H9 (cell line): ENCODE data around the gene ZBTB47. TPM values are rescaled to one million over a fixed set of nuclear protein-coding genes. Genes with fewer than 3 reads are reported as not detected.

Source experiments
- DNase-seq: peaks from one replicate; pipeline ENCODE4 v3.0.0-alpha.2; 2017
- H2AFZ ChIP-seq: one replicate; pipeline ENCODE4 v1.6.1; 2013; ENCODE audit warnings: mild to moderate bottlenecking, low read length, control low read depth, moderate library complexity
- H2AK5ac ChIP-seq: 2 replicates; pipeline ENCODE4 v1.6.1; 2013; ENCODE audit warnings: low read length, control low read depth, mixed read lengths; ENCODE audit not compliant: insufficient read length
- H2BK120ac ChIP-seq: one replicate; pipeline ENCODE4 v1.6.1; 2013; ENCODE audit warnings: low read depth, mild to moderate bottlenecking, low read length, control low read depth, inconsistent platforms; ENCODE audit not compliant: poor library complexity, severe bottlenecking
- H2BK12ac ChIP-seq: 2 replicates; pipeline ENCODE4 v1.6.1; 2013; ENCODE audit warnings: low read length, control low read depth, mixed read lengths, low read depth; ENCODE audit not compliant: insufficient read length
- H2BK15ac ChIP-seq: 2 replicates; pipeline ENCODE4 v1.6.1; 2013; ENCODE audit warnings: low read depth, low read length, control low read depth
- H2BK20ac ChIP-seq: one replicate; pipeline ENCODE4 v1.6.1; 2013; ENCODE audit warnings: low read depth, mild to moderate bottlenecking, low read length, control low read depth, inconsistent platforms; ENCODE audit not compliant: poor library complexity, severe bottlenecking
- H2BK5ac ChIP-seq: 2 replicates; pipeline ENCODE4 v1.6.1; 2013; ENCODE audit warnings: low read length, control low read depth, mixed read lengths; ENCODE audit not compliant: insufficient read length
- H3K14ac ChIP-seq: 2 replicates; pipeline ENCODE4 v1.6.1; 2013; ENCODE audit warnings: low read length, control low read depth; ENCODE audit not compliant: insufficient read depth
- H3K18ac ChIP-seq: 2 replicates; pipeline ENCODE4 v1.6.1; 2013; ENCODE audit warnings: low read depth, mild to moderate bottlenecking, mixed read lengths, low read length, control low read depth; ENCODE audit not compliant: insufficient read length
- H3K23ac ChIP-seq: 2 replicates; pipeline ENCODE4 v1.6.1; 2013; ENCODE audit warnings: low read length, control low read depth, mixed read lengths, low read depth; ENCODE audit not compliant: insufficient read length
- H3K23me2 ChIP-seq: 2 replicates; pipeline ENCODE4 v1.6.1; 2013; ENCODE audit warnings: low read depth, mild to moderate bottlenecking, mixed read lengths, low read length, control low read depth; ENCODE audit not compliant: insufficient read length, poor library complexity, severe bottlenecking
- H3K27ac ChIP-seq: 2 replicates; pipeline ENCODE4 v1.5.1; 2013; ENCODE audit warnings: low read length, control low read depth, mixed read lengths, low read depth; ENCODE audit not compliant: insufficient read length
- H3K27me3 ChIP-seq: 2 replicates; pipeline ENCODE4 v1.6.1; 2013; ENCODE audit warnings: low read length, control low read depth, inconsistent platforms; ENCODE audit not compliant: insufficient read depth
- H3K4ac ChIP-seq: 2 replicates; pipeline ENCODE4 v1.6.1; 2013; ENCODE audit warnings: low read depth, mild to moderate bottlenecking, control low read depth, inconsistent platforms, low read length, moderate library complexity
- H3K4me1 ChIP-seq: 2 replicates; pipeline ENCODE4 v1.6.1; 2013; ENCODE audit warnings: low read length, control low read depth, inconsistent platforms; ENCODE audit not compliant: insufficient read depth
- H3K4me2 ChIP-seq: 2 replicates; pipeline ENCODE4 v1.6.1; 2013; ENCODE audit warnings: low read length, control low read depth, mixed read lengths; ENCODE audit not compliant: insufficient read length, insufficient read depth
- H3K56ac ChIP-seq: 2 replicates; pipeline ENCODE4 v1.6.1; 2013; ENCODE audit warnings: low read depth, mild to moderate bottlenecking, mixed read lengths, low read length, control low read depth; ENCODE audit not compliant: insufficient read length
- H3K79me1 ChIP-seq: 2 replicates; pipeline ENCODE4 v1.6.1; 2013; ENCODE audit warnings: low read depth, mild to moderate bottlenecking, moderate library complexity, low read length, control low read depth, inconsistent platforms; ENCODE audit not compliant: insufficient read depth, poor library complexity, severe bottlenecking
- H3K79me2 ChIP-seq: 2 replicates; pipeline ENCODE4 v1.6.1; 2013; ENCODE audit warnings: low read length, control low read depth, inconsistent platforms; ENCODE audit not compliant: insufficient read depth
- H3K9ac ChIP-seq: 2 replicates; pipeline ENCODE4 v1.6.1; 2013; ENCODE audit warnings: low read length, control low read depth, mixed read lengths; ENCODE audit not compliant: insufficient read length; ENCODE audit errors: extremely low read depth
- H3K9me3 ChIP-seq: one replicate; pipeline ENCODE4 v1.6.1; 2013; ENCODE audit warnings: low read depth, low read length, inconsistent platforms; ENCODE audit not compliant: control insufficient read depth
- H3T11ph ChIP-seq: one replicate; pipeline ENCODE4 v1.6.1; 2013; ENCODE audit warnings: mild to moderate bottlenecking, low read length, control low read depth, inconsistent platforms
- H4K20me1 ChIP-seq: one replicate; pipeline ENCODE4 v1.6.1; 2013; ENCODE audit not compliant: control insufficient read depth, insufficient read length, insufficient read depth
- H4K5ac ChIP-seq: 2 replicates; pipeline ENCODE4 v1.6.1; 2013; ENCODE audit warnings: low read depth, mild to moderate bottlenecking, mixed read lengths, low read length, control low read depth; ENCODE audit not compliant: insufficient read length
- H4K8ac ChIP-seq: replicated peaks from 2 replicates; pipeline ENCODE4 v1.6.1; 2013; ENCODE audit warnings: low read length, control low read depth, mixed read lengths, low read depth; ENCODE audit not compliant: insufficient read length
- H4K91ac ChIP-seq: 2 replicates; pipeline ENCODE4 v1.6.1; 2013; ENCODE audit warnings: low read depth, mild to moderate bottlenecking, moderate library complexity, mixed read lengths, low read length, control low read depth; ENCODE audit not compliant: insufficient read length
- H3K27ac Mint-ChIP-seq, 3 experiments: 2 replicates in 2 of 3; 3 replicates in 1 of 3; pipeline ENCODE4 v1.8.0; 2020 to 2021; ENCODE audit warnings: mixed read lengths in 3 of 3, mild to moderate bottlenecking in 1 of 3, moderate library complexity in 1 of 3
- H3K27me3 Mint-ChIP-seq: 2 replicates; pipeline ENCODE4 v1.8.0; 2021; ENCODE audit warnings: low read depth, mild to moderate bottlenecking, moderate library complexity, mixed read lengths
- H3K36me3 Mint-ChIP-seq, 3 experiments: 2 replicates in 2 of 3; 3 replicates in 1 of 3; pipeline ENCODE4 v1.8.0; 2020 to 2021; ENCODE audit warnings: low read depth in 3 of 3, mixed read lengths in 3 of 3; ENCODE audit not compliant: insufficient read depth in 1 of 3
- H3K4me1 Mint-ChIP-seq, 2 experiments: 2 replicates each; pipeline ENCODE4 v1.8.0; 2020; ENCODE audit warnings: mixed read lengths in 2 of 2
- H3K4me3 Mint-ChIP-seq, 2 experiments: 2 replicates in 1 of 2; 3 replicates in 1 of 2; pipeline ENCODE4 v1.8.0; 2020 to 2021; ENCODE audit warnings: mild to moderate bottlenecking in 2 of 2, mixed read lengths in 2 of 2, moderate library complexity in 1 of 2
- H3K9me3 Mint-ChIP-seq, 2 experiments: 2 replicates in 1 of 2; 3 replicates in 1 of 2; pipeline ENCODE4 v1.8.0; 2020; ENCODE audit warnings: mild to moderate bottlenecking in 2 of 2, mixed read lengths in 2 of 2, moderate library complexity in 1 of 2
- WGBS: extraction: QIAGEN DNeasy Blood & Tissue Kit; methylation state at CpG from one replicate; pipeline ENCODE4 v1.1.7; 2013; ENCODE audit warnings: missing lambda C conversion rate, low lambda C conversion rate, mixed read lengths; ENCODE audit not compliant: insufficient read length; ENCODE audit errors: extremely low coverage; 5-methylcytosine and 5-hydroxymethylcytosine counted together
- total RNA-seq: library from RNA; stranded (reverse); gene quantifications from 2 replicates; pipeline ENCODE4 v1.2.1, GENCODE V29; 2021
- TF ChIP-seq, protein P1 (sequence below): fragments of 200-600 bp; sonication (generic); conservative IDR thresholded peaks from 3 replicates; pipeline ENCODE4 v1.8.0; 2021; ENCODE audit warnings: antibody characterized with exemption, mild to moderate bottlenecking

Gene ZBTB47
- total RNA-seq, 1 experiment from 2014 or later: 3.6 TPM

DNA sequence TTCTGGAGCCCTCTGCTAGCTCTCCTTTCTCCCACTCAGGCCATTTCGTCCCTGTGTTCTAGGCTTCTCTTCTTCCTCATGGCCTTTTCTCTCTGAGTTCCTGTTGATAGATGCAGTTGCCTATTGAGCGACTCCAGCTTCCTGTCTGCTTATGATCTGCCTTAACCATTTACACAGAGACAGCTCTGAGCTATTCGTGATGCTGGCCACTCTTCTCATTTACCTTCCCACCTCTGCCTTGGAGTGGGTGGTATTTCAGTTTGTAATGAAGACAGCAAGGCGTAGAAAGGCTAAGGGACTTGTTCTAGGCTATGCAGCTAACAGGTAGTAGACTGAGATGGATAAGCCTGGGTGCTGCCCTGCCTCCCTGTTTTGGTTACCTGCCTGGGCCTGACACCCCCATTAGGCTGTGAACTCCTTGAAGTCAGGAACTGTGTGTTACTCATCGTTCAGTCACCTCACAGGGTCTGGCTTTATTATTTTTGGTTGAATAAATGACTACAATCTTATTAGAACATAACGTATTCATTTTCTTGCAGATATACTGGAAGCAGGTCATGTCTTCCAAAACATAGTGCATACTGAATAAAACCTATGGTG is 12.6 kb upstream of the ZBTB47 start:
- no peak overlapping the region for H3K23ac ChIP-seq
- no peak overlapping the region for H4K8ac ChIP-seq
- no peak overlapping the region for H2BK5ac ChIP-seq
- H3T11ph ChIP-seq: no peak overlapping the region
- H2BK15ac ChIP-seq: no peak overlapping the region
- no peak overlapping the region for H3K27ac ChIP-seq
- H3K4me2 ChIP-seq: no peak overlapping the region
- TF ChIP-seq, protein P1, sequence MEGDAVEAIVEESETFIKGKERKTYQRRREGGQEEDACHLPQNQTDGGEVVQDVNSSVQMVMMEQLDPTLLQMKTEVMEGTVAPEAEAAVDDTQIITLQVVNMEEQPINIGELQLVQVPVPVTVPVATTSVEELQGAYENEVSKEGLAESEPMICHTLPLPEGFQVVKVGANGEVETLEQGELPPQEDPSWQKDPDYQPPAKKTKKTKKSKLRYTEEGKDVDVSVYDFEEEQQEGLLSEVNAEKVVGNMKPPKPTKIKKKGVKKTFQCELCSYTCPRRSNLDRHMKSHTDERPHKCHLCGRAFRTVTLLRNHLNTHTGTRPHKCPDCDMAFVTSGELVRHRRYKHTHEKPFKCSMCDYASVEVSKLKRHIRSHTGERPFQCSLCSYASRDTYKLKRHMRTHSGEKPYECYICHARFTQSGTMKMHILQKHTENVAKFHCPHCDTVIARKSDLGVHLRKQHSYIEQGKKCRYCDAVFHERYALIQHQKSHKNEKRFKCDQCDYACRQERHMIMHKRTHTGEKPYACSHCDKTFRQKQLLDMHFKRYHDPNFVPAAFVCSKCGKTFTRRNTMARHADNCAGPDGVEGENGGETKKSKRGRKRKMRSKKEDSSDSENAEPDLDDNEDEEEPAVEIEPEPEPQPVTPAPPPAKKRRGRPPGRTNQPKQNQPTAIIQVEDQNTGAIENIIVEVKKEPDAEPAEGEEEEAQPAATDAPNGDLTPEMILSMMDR: no peak
- H3K18ac ChIP-seq: no peak overlapping the region
- H2BK120ac ChIP-seq: no peak overlapping the region
- Mint-ChIP-seq H3K27me3 (no peaks in the 10 kb centered on the region), H3K9me3 (no peaks in the 10 kb centered on the region), H3K27ac (peak overlapping the region in 1 of 3 experiments; percentile 13; a peak in 1 of 7 replicates), H3K36me3 (peaks cover 38 to 52% (median 50%) of the 10 kb centered on the region in 3 experiments; a peak in 6 of 7 replicates), H3K4me1 (no peaks in the 10 kb centered on the region), H3K4me3 (no peak overlapping the region)
- no peak overlapping the region for H3K4ac ChIP-seq
- H3K9ac ChIP-seq: no peak overlapping the region
- H2BK20ac ChIP-seq: no peak overlapping the region
- no peak for DNase-seq
- no peak overlapping the region for H2BK12ac ChIP-seq
- H4K91ac ChIP-seq: no peak overlapping the region
- WGBS: no CpG with 5 or more reads among the region's 6 CpGs
- no peak overlapping the region for H2AK5ac ChIP-seq
- H3K23me2 ChIP-seq: no peaks in the 10 kb centered on the region
- H3K27me3 ChIP-seq: no peaks in the 10 kb centered on the region
- H3K79me2 ChIP-seq: no peaks in the 10 kb centered on the region
- no peak overlapping the region for H2AFZ ChIP-seq
- H3K79me1 ChIP-seq: peaks cover 9% of the 10 kb centered on the region
- H3K56ac ChIP-seq: no peak overlapping the region
- no peak overlapping the region for H3K14ac ChIP-seq
- no peaks in the 10 kb centered on the region for H4K20me1 ChIP-seq
- no peak overlapping the region for H4K5ac ChIP-seq
- H3K9me3 ChIP-seq: no peaks in the 10 kb centered on the region
- H3K4me1 ChIP-seq: no peaks in the 10 kb centered on the region
